H9 (cell line): ENCODE data around the gene DLG2. TPM values are rescaled to one million over a fixed set of nuclear protein-coding genes. Genes with fewer than 3 reads are reported as not detected.

Source experiments
- DNase-seq: peaks from one replicate; pipeline ENCODE4 v3.0.0-alpha.2; 2017
- H2AFZ ChIP-seq: one replicate; pipeline ENCODE4 v1.6.1; 2013; ENCODE audit warnings: mild to moderate bottlenecking, low read length, control low read depth, moderate library complexity
- H2AK5ac ChIP-seq: 2 replicates; pipeline ENCODE4 v1.6.1; 2013; ENCODE audit warnings: low read length, control low read depth, mixed read lengths; ENCODE audit not compliant: insufficient read length
- H2BK120ac ChIP-seq: one replicate; pipeline ENCODE4 v1.6.1; 2013; ENCODE audit warnings: low read depth, mild to moderate bottlenecking, low read length, control low read depth, inconsistent platforms; ENCODE audit not compliant: poor library complexity, severe bottlenecking
- H2BK12ac ChIP-seq: 2 replicates; pipeline ENCODE4 v1.6.1; 2013; ENCODE audit warnings: low read length, control low read depth, mixed read lengths, low read depth; ENCODE audit not compliant: insufficient read length
- H2BK15ac ChIP-seq: 2 replicates; pipeline ENCODE4 v1.6.1; 2013; ENCODE audit warnings: low read depth, low read length, control low read depth
- H2BK20ac ChIP-seq: one replicate; pipeline ENCODE4 v1.6.1; 2013; ENCODE audit warnings: low read depth, mild to moderate bottlenecking, low read length, control low read depth, inconsistent platforms; ENCODE audit not compliant: poor library complexity, severe bottlenecking
- H2BK5ac ChIP-seq: 2 replicates; pipeline ENCODE4 v1.6.1; 2013; ENCODE audit warnings: low read length, control low read depth, mixed read lengths; ENCODE audit not compliant: insufficient read length
- H3K14ac ChIP-seq: 2 replicates; pipeline ENCODE4 v1.6.1; 2013; ENCODE audit warnings: low read length, control low read depth; ENCODE audit not compliant: insufficient read depth
- H3K18ac ChIP-seq: 2 replicates; pipeline ENCODE4 v1.6.1; 2013; ENCODE audit warnings: low read depth, mild to moderate bottlenecking, mixed read lengths, low read length, control low read depth; ENCODE audit not compliant: insufficient read length
- H3K23ac ChIP-seq: 2 replicates; pipeline ENCODE4 v1.6.1; 2013; ENCODE audit warnings: low read length, control low read depth, mixed read lengths, low read depth; ENCODE audit not compliant: insufficient read length
- H3K23me2 ChIP-seq: 2 replicates; pipeline ENCODE4 v1.6.1; 2013; ENCODE audit warnings: low read depth, mild to moderate bottlenecking, mixed read lengths, low read length, control low read depth; ENCODE audit not compliant: insufficient read length, poor library complexity, severe bottlenecking
- H3K27ac ChIP-seq: 2 replicates; pipeline ENCODE4 v1.5.1; 2013; ENCODE audit warnings: low read length, control low read depth, mixed read lengths, low read depth; ENCODE audit not compliant: insufficient read length
- H3K27me3 ChIP-seq: 2 replicates; pipeline ENCODE4 v1.6.1; 2013; ENCODE audit warnings: low read length, control low read depth, inconsistent platforms; ENCODE audit not compliant: insufficient read depth
- H3K4ac ChIP-seq: 2 replicates; pipeline ENCODE4 v1.6.1; 2013; ENCODE audit warnings: low read depth, mild to moderate bottlenecking, control low read depth, inconsistent platforms, low read length, moderate library complexity
- H3K4me1 ChIP-seq: 2 replicates; pipeline ENCODE4 v1.6.1; 2013; ENCODE audit warnings: low read length, control low read depth, inconsistent platforms; ENCODE audit not compliant: insufficient read depth
- H3K4me2 ChIP-seq: 2 replicates; pipeline ENCODE4 v1.6.1; 2013; ENCODE audit warnings: low read length, control low read depth, mixed read lengths; ENCODE audit not compliant: insufficient read length, insufficient read depth
- H3K56ac ChIP-seq: 2 replicates; pipeline ENCODE4 v1.6.1; 2013; ENCODE audit warnings: low read depth, mild to moderate bottlenecking, mixed read lengths, low read length, control low read depth; ENCODE audit not compliant: insufficient read length
- H3K79me1 ChIP-seq: 2 replicates; pipeline ENCODE4 v1.6.1; 2013; ENCODE audit warnings: low read depth, mild to moderate bottlenecking, moderate library complexity, low read length, control low read depth, inconsistent platforms; ENCODE audit not compliant: insufficient read depth, poor library complexity, severe bottlenecking
- H3K79me2 ChIP-seq: 2 replicates; pipeline ENCODE4 v1.6.1; 2013; ENCODE audit warnings: low read length, control low read depth, inconsistent platforms; ENCODE audit not compliant: insufficient read depth
- H3K9ac ChIP-seq: 2 replicates; pipeline ENCODE4 v1.6.1; 2013; ENCODE audit warnings: low read length, control low read depth, mixed read lengths; ENCODE audit not compliant: insufficient read length; ENCODE audit errors: extremely low read depth
- H3K9me3 ChIP-seq: one replicate; pipeline ENCODE4 v1.6.1; 2013; ENCODE audit warnings: low read depth, low read length, inconsistent platforms; ENCODE audit not compliant: control insufficient read depth
- H3T11ph ChIP-seq: one replicate; pipeline ENCODE4 v1.6.1; 2013; ENCODE audit warnings: mild to moderate bottlenecking, low read length, control low read depth, inconsistent platforms
- H4K20me1 ChIP-seq: one replicate; pipeline ENCODE4 v1.6.1; 2013; ENCODE audit not compliant: control insufficient read depth, insufficient read length, insufficient read depth
- H4K5ac ChIP-seq: 2 replicates; pipeline ENCODE4 v1.6.1; 2013; ENCODE audit warnings: low read depth, mild to moderate bottlenecking, mixed read lengths, low read length, control low read depth; ENCODE audit not compliant: insufficient read length
- H4K8ac ChIP-seq: replicated peaks from 2 replicates; pipeline ENCODE4 v1.6.1; 2013; ENCODE audit warnings: low read length, control low read depth, mixed read lengths, low read depth; ENCODE audit not compliant: insufficient read length
- H4K91ac ChIP-seq: 2 replicates; pipeline ENCODE4 v1.6.1; 2013; ENCODE audit warnings: low read depth, mild to moderate bottlenecking, moderate library complexity, mixed read lengths, low read length, control low read depth; ENCODE audit not compliant: insufficient read length
- H3K27ac Mint-ChIP-seq, 3 experiments: 2 replicates in 2 of 3; 3 replicates in 1 of 3; pipeline ENCODE4 v1.8.0; 2020 to 2021; ENCODE audit warnings: mixed read lengths in 3 of 3, mild to moderate bottlenecking in 1 of 3, moderate library complexity in 1 of 3
- H3K27me3 Mint-ChIP-seq: 2 replicates; pipeline ENCODE4 v1.8.0; 2021; ENCODE audit warnings: low read depth, mild to moderate bottlenecking, moderate library complexity, mixed read lengths
- H3K36me3 Mint-ChIP-seq, 3 experiments: 2 replicates in 2 of 3; 3 replicates in 1 of 3; pipeline ENCODE4 v1.8.0; 2020 to 2021; ENCODE audit warnings: low read depth in 3 of 3, mixed read lengths in 3 of 3; ENCODE audit not compliant: insufficient read depth in 1 of 3
- H3K4me1 Mint-ChIP-seq, 2 experiments: 2 replicates each; pipeline ENCODE4 v1.8.0; 2020; ENCODE audit warnings: mixed read lengths in 2 of 2
- H3K4me3 Mint-ChIP-seq, 2 experiments: 2 replicates in 1 of 2; 3 replicates in 1 of 2; pipeline ENCODE4 v1.8.0; 2020 to 2021; ENCODE audit warnings: mild to moderate bottlenecking in 2 of 2, mixed read lengths in 2 of 2, moderate library complexity in 1 of 2
- H3K9me3 Mint-ChIP-seq, 2 experiments: 2 replicates in 1 of 2; 3 replicates in 1 of 2; pipeline ENCODE4 v1.8.0; 2020; ENCODE audit warnings: mild to moderate bottlenecking in 2 of 2, mixed read lengths in 2 of 2, moderate library complexity in 1 of 2
- CTCF ChIP-seq: fragments of 200-600 bp; sonication (generic); conservative IDR thresholded peaks from 3 replicates; pipeline ENCODE4 v1.8.0; 2021; ENCODE audit warnings: antibody characterized with exemption, mild to moderate bottlenecking
- WGBS: extraction: QIAGEN DNeasy Blood & Tissue Kit; methylation state at CpG from one replicate; pipeline ENCODE4 v1.1.7; 2013; ENCODE audit warnings: missing lambda C conversion rate, low lambda C conversion rate, mixed read lengths; ENCODE audit not compliant: insufficient read length; ENCODE audit errors: extremely low coverage; 5-methylcytosine and 5-hydroxymethylcytosine counted together
- total RNA-seq: library from RNA; stranded (reverse); gene quantifications from 2 replicates; pipeline ENCODE4 v1.2.1, GENCODE V29; 2021

Gene DLG2
- total RNA-seq, 1 experiment from 2014 or later = 8.0 TPM

- H3K4me1 Mint-ChIP-seq = peaks cover 28 to 31% of the 10 kb centered on the region in 2 experiments
- no peak overlapping the region for H4K91ac ChIP-seq
- H4K5ac ChIP-seq = no peak overlapping the region
- H3K4me2 ChIP-seq = no peak overlapping the region
- WGBS = no CpG with 5 or more reads among the region's 1 CpG
- H2BK12ac ChIP-seq = no peak overlapping the region
- H3K36me3 Mint-ChIP-seq = peaks cover 25 to 31% (median 27%) of the 10 kb centered on the region in 3 experiments
- DNase-seq = no peak
- no peak overlapping the region for H2AFZ ChIP-seq
- H3K56ac ChIP-seq = no peak overlapping the region
- H3K9me3 ChIP-seq = no peaks in the 10 kb centered on the region
- no peak overlapping the region for H3K27ac ChIP-seq
- H2BK15ac ChIP-seq = no peak overlapping the region
- H3K23ac ChIP-seq = no peak overlapping the region
- H3K9me3 Mint-ChIP-seq = peaks cover 12 to 19% of the 10 kb centered on the region in 2 experiments; a peak in 4 of 5 replicates
- no peaks in the 10 kb centered on the region for H3K27me3 ChIP-seq
- H3K9ac ChIP-seq = no peak overlapping the region
- H3K79me2 ChIP-seq = no peaks in the 10 kb centered on the region
- H3K27ac Mint-ChIP-seq = peak overlapping the region in 1 of 3 experiments; percentile 87; a peak in 1 of 7 replicates
- H3K4ac ChIP-seq = no peak overlapping the region
- H4K20me1 ChIP-seq = no peaks in the 10 kb centered on the region
- H3K79me1 ChIP-seq = no peaks in the 10 kb centered on the region
- H3K4me1 ChIP-seq = no peaks in the 10 kb centered on the region
- H3K14ac ChIP-seq = no peak overlapping the region
- no peaks in the 10 kb centered on the region for H3K27me3 Mint-ChIP-seq
- H2BK120ac ChIP-seq = no peak overlapping the region
- no peak overlapping the region for H3K4me3 Mint-ChIP-seq
- no peak for TF ChIP-seq CTCF
- H3K23me2 ChIP-seq = no peaks in the 10 kb centered on the region
- no peak overlapping the region for H3T11ph ChIP-seq
- no peak overlapping the region for H3K18ac ChIP-seq
- H2BK20ac ChIP-seq = no peak overlapping the region
- H2AK5ac ChIP-seq = no peak overlapping the region
- no peak overlapping the region for H2BK5ac ChIP-seq
- H4K8ac ChIP-seq = no peak overlapping the region
Observed at GRCh38 chr11:85539029-85539689, 88.0 kb downstream of the DLG2 start.
